Activated T-cell treated with anti-CD3 and anti-CD28 coated beads, Interleukin-2, amount 50 U/mL, for 4 hours (primary cell): ENCODE data around the gene MAPK1. TPM values are rescaled to one million over a fixed set of nuclear protein-coding genes. Genes with fewer than 3 reads are reported as not detected.
"Not testable (repeated sequence)": the region's sequence is repeated elsewhere in the genome, so short reads cannot be mapped to it uniquely, and the experiment has no call there.

Experiments used
- ATAC-seq, 2 donors: fragments of 200-7000 bp; cut with Tn5 transposase; one replicate each; pipeline ENCODE4 v1.10.0; 2021
- DNase-seq: peaks from one replicate; pipeline ENCODE4 v3.0.0-alpha.2; 2020
- H3K27me3 Mint-ChIP-seq: one replicate; pipeline ENCODE4 v1.8.0; 2021; ENCODE audit warnings: low read depth, mixed read lengths
- H3K36me3 Mint-ChIP-seq: one replicate; pipeline ENCODE4 v1.8.0; 2022; ENCODE audit warnings: mixed read lengths; ENCODE audit not compliant: insufficient read depth
- H3K4me1 Mint-ChIP-seq: one replicate; pipeline ENCODE4 v1.8.0; 2021; ENCODE audit warnings: low read depth, mixed read lengths
- H3K4me3 Mint-ChIP-seq: one replicate; pipeline ENCODE4 v1.8.0; 2021; ENCODE audit warnings: mild to moderate bottlenecking, moderate library complexity, mixed read lengths
- H3K9me3 Mint-ChIP-seq: one replicate; pipeline ENCODE4 v1.8.0; 2021; ENCODE audit warnings: mixed read lengths
- total RNA-seq, 3 donors: library from RNA; stranded (reverse); gene quantifications; one replicate each; pipeline ENCODE4 v1.2.1, GENCODE V29; 2021

Gene MAPK1
- total RNA-seq, 3 donors from 2014 or later = 136 to 165 (median 138) TPM

GRCh38 chr22:21896275-21896674 lies 28.8 kb upstream of the MAPK1 start:
- not testable (repeated sequence) for H3K4me3 Mint-ChIP-seq, H3K4me1 Mint-ChIP-seq, H3K36me3 Mint-ChIP-seq

GRCh38 chr22:21894799-21895198 lies 27.4 kb upstream of the MAPK1 start:
- DNase-seq (no peak), ATAC-seq (no peak)
- no peaks in the 10 kb centered on the region for H3K4me1 Mint-ChIP-seq
- H3K4me3 Mint-ChIP-seq = no peak overlapping the region
- no peaks in the 10 kb centered on the region for H3K9me3 Mint-ChIP-seq
- no peaks in the 10 kb centered on the region for H3K36me3 Mint-ChIP-seq
- no peaks in the 10 kb centered on the region for H3K27me3 Mint-ChIP-seq

More at GRCh38 chr22:21896275-21896674, 28.8 kb upstream of the MAPK1 start:
- not testable (repeated sequence) for H3K27me3 Mint-ChIP-seq, ATAC-seq, DNase-seq, H3K9me3 Mint-ChIP-seq

GRCh38 chr22:21889251-21889990 lies 22.0 kb upstream of the MAPK1 start:
- DNase-seq (no peak), ATAC-seq (no peak)
- H3K9me3 Mint-ChIP-seq = no peaks in the 10 kb centered on the region
- no peaks in the 10 kb centered on the region for H3K36me3 Mint-ChIP-seq
- H3K4me3 Mint-ChIP-seq = no peak overlapping the region
- H3K4me1 Mint-ChIP-seq = no peaks in the 10 kb centered on the region
- H3K27me3 Mint-ChIP-seq = no peaks in the 10 kb centered on the region

- no peaks in the 10 kb centered on the region for H3K4me1 Mint-ChIP-seq
- ATAC-seq (no peak), DNase-seq (no peak)
- no peaks in the 10 kb centered on the region for H3K9me3 Mint-ChIP-seq
- no peaks in the 10 kb centered on the region for H3K36me3 Mint-ChIP-seq
- no peak overlapping the region for H3K4me3 Mint-ChIP-seq
- H3K27me3 Mint-ChIP-seq = no peaks in the 10 kb centered on the region
Measured at GRCh38 chr22:21887841-21888240, 20.4 kb upstream of the MAPK1 start.

- not testable (repeated sequence) for H3K4me1 Mint-ChIP-seq, H3K9me3 Mint-ChIP-seq, H3K27me3 Mint-ChIP-seq, DNase-seq, H3K36me3 Mint-ChIP-seq, H3K4me3 Mint-ChIP-seq, ATAC-seq
Measured at GRCh38 chr22:21883930-21884329, 16.5 kb upstream of the MAPK1 start.

- not testable (repeated sequence) for DNase-seq, H3K4me3 Mint-ChIP-seq, ATAC-seq, H3K27me3 Mint-ChIP-seq, H3K9me3 Mint-ChIP-seq, H3K36me3 Mint-ChIP-seq, H3K4me1 Mint-ChIP-seq
Measured at GRCh38 chr22:21882754-21883333, 15.4 kb upstream of the MAPK1 start.

GRCh38 chr22:21881841-21882753 lies 14.7 kb upstream of the MAPK1 start:
- ATAC-seq = no peak
- Mint-ChIP-seq H3K36me3 (no peaks in the 10 kb centered on the region), H3K4me1 (peaks cover 1% of the 10 kb centered on the region), H3K9me3 (no peaks in the 10 kb centered on the region), H3K4me3 (no peak overlapping the region), H3K27me3 (no peaks in the 10 kb centered on the region)
- no peak for DNase-seq

- no peaks in the 10 kb centered on the region for H3K27me3 Mint-ChIP-seq
- DNase-seq (no peak), ATAC-seq (peak; percentile 96 to 98)
- no peaks in the 10 kb centered on the region for H3K36me3 Mint-ChIP-seq
- H3K9me3 Mint-ChIP-seq = no peaks in the 10 kb centered on the region
- peak overlapping the region; percentile 12 for H3K4me3 Mint-ChIP-seq
- peaks cover 17% of the 10 kb centered on the region for H3K4me1 Mint-ChIP-seq
Measured at GRCh38 chr22:21876486-21877176, 9.2 kb upstream of the MAPK1 start.

- DNase-seq, H3K9me3 Mint-ChIP-seq, ATAC-seq, H3K27me3 Mint-ChIP-seq, H3K36me3 Mint-ChIP-seq, H3K4me3 Mint-ChIP-seq: not testable (repeated sequence)
- H3K4me1 Mint-ChIP-seq = peaks cover 17% of the 10 kb centered on the region
Measured at GRCh38 chr22:21874953-21875352, 7.5 kb upstream of the MAPK1 start.

GRCh38 chr22:21873619-21874018 lies 6.2 kb upstream of the MAPK1 start:
- no peaks in the 10 kb centered on the region for H3K27me3 Mint-ChIP-seq
- H3K4me1 Mint-ChIP-seq = peaks cover 21% of the 10 kb centered on the region
- H3K4me3 Mint-ChIP-seq = no peak overlapping the region
- ATAC-seq (no peak), DNase-seq (no peak)
- no peaks in the 10 kb centered on the region for H3K9me3 Mint-ChIP-seq
- H3K36me3 Mint-ChIP-seq = no peaks in the 10 kb centered on the region

GRCh38 chr22:21872741-21873140 lies 5.3 kb upstream of the MAPK1 start:
- H3K36me3 Mint-ChIP-seq, H3K4me3 Mint-ChIP-seq: not testable (repeated sequence)

GRCh38 chr22:21868651-21869050 lies 1.2 kb upstream of the MAPK1 start:
- ATAC-seq (no peak), DNase-seq (no peak)
- peaks cover 33% of the 10 kb centered on the region for H3K4me1 Mint-ChIP-seq
- H3K4me3 Mint-ChIP-seq = peak overlapping the region; percentile 81
- peaks cover 7% of the 10 kb centered on the region for H3K36me3 Mint-ChIP-seq
- no peaks in the 10 kb centered on the region for H3K27me3 Mint-ChIP-seq
- peaks cover 4% of the 10 kb centered on the region for H3K9me3 Mint-ChIP-seq

More at GRCh38 chr22:21872741-21873140, 5.3 kb upstream of the MAPK1 start:
- DNase-seq, H3K9me3 Mint-ChIP-seq, H3K27me3 Mint-ChIP-seq, ATAC-seq: not testable (repeated sequence)
- H3K4me1 Mint-ChIP-seq = peaks cover 28% of the 10 kb centered on the region

- Mint-ChIP-seq H3K9me3 (peaks cover 4% of the 10 kb centered on the region), H3K27me3 (no peaks in the 10 kb centered on the region), H3K36me3 (peaks cover 13% of the 10 kb centered on the region), H3K4me3 (peak overlapping the region; percentile 95), H3K4me1 (peaks cover 47% of the 10 kb centered on the region)
- no peak for DNase-seq
- ATAC-seq = peak; percentile 12 to 21
Measured at GRCh38 chr22:21866833-21867527, 465 bp downstream of the MAPK1 start.
